ENCODE measurements around the gene BACE1-AS.
"Not testable (repeated sequence)": the region's sequence is repeated elsewhere in the genome, so short reads cannot be mapped to it uniquely, and the experiment has no call there.

Gene BACE1-AS

DNA sequence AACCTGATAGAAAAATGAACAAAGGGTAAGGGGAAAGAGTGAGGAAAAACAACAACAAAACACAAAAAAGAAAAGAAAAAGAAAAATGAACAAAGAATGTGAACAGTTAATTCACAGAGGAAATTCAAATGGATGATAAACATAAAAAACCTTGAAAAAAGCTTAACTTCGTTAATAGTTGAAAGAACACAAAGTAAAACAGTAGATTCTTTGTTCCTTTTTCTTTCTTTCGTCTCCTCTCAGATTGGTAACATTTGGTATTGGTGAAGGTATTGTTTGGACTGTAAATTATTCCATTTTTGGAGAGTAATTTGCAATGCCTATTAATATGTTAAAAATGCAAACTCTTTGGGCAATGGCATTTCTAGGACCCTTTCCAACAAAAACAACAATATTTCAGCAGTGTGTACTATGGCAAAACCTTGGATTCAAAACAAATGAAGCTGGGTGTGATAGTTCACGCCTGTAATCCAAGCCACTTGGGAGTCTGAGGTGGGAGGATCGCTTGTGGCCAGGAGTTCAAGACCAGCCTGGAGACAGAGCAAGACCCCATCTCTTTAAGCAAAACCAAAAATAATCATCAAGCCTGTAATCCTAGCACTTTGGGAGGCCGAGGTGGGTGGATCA lies 28.2 kb downstream of the BACE1-AS start:
- no peak for DNase-seq

DNA sequence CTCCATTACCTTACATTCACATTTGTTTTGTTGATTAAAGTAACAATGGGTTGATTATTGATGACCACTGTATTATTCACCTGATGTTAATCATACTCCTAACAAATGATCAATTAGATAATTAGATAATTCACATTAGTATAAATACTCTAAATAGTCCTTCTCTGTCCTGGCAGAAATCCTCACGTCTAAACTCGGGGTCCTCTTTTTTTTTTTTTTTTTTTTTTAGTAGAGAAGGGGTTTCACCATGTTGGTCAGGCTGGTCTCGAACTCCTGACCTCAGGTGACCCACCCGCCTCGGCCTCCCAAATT lies 36.1 kb downstream of the BACE1-AS start:
- DNase-seq: not testable (repeated sequence)

DNA sequence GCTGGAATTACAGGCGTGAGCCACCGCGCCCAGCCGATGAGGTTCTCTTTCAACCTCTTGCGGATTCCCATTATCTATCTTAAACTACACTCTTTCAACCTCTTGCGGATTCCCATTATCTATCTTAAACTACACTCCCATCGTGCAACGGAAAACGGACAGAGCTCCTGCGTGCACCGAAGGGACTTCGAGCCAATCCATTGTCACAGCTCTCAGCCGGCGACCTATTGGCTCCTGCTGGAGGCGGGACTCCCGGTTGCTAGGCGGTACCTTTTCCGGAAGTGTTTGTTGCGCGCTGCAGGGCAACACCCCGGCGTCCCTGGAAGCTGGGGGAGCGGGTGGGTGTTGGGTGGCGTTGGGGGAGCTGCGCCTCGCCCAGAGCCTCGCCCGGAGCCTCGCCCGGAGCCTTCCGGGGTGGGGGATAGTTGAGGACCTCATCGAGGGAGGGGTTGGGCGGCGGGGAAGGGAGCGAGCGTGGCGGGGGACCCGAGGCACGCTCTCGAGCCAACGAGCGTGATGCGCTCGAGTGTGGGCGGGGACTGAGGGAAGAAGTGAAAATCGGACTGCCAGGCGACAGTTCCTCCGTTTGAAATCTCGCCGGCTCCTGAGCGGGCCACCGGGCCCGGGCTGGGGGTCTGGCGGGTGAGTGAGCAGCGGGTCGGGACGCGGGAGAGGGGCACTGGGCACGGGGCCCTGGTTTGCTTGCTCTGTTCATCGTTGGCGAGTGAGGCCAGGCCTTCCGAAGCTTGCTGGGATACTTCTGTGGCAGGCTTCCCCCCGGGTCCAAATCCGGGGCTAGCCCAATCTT lies 36.6 kb downstream of the BACE1-AS start, which contains the start of gene CEP164:
TSS of gene CEP164 (plus strand) at position 288 of the 808 bp plus-strand sequence. CDS start 10,733 bp downstream, outside the sequence.
- peak; percentile 62 to 98 (median 92) for DNase-seq

DNA sequence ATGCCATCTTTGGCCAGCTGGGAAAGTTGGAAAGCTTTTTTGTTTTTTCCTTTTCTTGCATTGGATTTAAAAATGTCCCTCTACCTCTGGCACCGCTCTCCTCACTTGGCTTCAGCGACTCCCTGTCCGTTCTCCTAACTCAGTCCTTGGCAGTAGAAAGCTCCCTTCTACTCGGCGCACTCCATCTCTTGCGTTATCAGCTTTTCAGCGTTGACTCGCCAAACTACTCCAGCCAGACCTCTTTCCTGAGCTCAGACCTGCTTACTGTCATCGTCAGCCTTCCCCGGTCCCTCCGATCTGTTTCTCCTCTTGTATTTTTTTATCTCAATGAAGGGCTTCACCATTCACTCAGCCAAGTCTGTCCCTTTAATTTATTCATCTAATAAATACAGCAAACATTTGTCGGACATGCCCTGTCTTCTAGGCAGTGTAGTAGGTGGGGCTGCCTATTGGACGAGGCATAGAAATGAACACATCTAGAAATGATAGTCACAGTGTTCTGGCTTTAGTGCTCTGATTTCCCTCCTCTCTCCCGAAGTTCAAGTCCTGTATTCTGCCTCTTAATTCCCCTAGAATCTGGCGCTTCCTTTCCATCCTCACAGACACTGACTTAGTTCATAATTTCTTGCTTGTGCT lies 37.3 kb downstream of the BACE1-AS start:
- peak in 7 of 51 donors; percentile 39 to 73 (median 54) for DNase-seq

DNA sequence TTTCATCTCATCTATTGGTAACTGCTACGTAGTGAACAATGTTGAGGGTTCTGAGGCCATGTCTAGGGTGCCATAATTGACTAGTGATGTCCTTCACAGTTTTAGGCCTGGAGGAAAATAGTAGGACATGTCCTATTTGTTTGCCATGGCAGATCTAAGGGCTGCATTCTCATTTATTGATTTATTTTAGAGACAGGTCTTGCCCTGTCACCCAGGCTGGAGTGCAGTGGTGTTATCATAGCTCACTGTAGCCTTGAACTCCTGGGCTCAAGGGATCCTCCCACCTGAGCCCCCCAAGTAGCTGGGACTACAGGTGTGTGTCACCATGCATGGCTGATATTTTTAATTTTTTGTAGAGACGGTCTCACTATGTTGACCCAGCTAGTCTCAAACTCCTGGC lies 41.7 kb downstream of the BACE1-AS start:
- DNase-seq: no peak

DNA sequence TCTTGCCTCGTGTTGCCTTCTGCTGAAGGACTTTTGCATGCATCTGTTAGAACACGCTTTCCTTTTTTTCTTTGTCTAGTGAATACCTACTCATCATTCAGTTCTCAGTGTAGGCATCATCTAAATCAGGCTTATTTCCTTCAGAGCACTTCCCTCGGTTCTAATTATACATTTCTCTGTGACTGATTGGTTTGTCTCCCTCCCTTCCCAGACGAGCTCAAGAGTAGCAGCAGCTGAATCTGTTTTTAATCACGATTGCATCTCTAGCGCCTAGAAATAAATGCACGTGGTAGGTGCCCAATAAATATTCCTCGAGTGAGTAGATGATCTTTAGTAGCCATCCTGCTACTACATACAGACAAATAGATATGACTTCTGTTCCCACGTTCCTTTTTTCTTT lies 42.8 kb downstream of the BACE1-AS start:
- DNase-seq: peak in 1 of 51 donors; percentile 28

DNA sequence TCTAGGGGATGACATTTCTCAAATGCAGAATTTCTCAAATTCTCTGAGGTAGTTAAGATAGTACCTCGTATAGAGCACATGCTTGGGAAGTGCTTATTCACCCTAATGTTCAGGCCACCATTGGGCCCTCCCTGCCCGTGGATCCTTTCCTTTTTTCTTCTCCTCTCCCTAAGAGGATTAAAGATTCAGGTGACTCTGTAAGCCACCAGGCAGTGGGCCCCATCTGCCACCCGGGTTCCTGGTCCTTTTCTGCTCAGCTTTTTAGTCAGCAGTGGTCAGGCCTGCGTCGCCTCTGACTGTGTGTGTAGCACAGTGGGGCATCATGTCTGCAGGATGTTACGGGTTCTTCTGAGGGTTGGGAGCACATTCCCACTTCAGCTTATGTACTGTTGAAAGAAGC lies 43.8 kb downstream of the BACE1-AS start:
- no peak for DNase-seq

DNA sequence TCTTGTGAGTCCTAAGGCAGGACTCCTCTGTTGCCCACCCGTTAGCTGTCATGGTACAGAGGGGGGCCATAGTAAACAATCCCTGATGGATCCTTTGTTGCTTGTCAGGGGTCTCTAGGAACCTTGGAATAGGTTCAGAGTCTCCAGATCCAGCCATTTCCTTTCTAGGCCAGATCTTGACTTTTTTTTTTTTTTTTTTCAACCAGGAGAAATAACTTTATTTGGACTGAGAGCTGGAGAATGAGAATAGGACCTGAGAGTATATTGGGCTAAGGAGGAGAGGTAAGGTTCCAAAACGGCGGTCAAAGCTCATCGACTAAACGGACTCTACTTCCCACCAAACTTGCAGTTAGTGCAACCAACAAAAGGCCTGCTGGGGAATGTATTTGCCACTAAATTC lies 44.3 kb downstream of the BACE1-AS start:
- no peak for DNase-seq

DNA sequence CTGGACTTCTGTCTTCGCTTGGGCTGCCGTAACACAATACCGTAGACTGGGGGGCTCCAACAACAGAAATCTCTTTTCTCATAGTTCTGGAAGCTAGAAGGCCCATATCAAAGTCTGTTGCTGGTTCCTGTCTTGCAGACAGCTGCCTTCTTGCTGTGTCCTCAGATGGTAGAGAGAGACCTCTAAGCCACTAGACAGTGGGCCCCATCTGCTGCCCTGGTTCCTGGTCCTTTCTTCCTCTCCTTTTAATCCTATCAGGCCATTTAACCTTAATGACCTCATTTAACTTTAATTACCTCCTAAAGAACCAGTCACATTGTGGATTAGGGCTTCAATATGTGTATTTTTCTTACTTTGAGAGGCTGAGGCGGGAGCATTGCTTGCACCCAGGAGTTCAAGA lies 45.9 kb downstream of the BACE1-AS start:
- no peak for DNase-seq

Measured in hypothalamus (tissue), 51 donors.